WERI-Rb-1 (cell line): ENCODE measurements around the gene EVX2.

ENCODE experiments used
- DNase-seq: peaks from one replicate; pipeline ENCODE4 v3.0.0-alpha.2; 2020
- H3K27ac ChIP-seq: fragments of 250-450 bp; sonication (Bioruptor Pico); 2 replicates; pipeline ENCODE4 v1.5.1; 2020; ENCODE audit warnings: mild to moderate bottlenecking, moderate library complexity
- H3K27me3 ChIP-seq: fragments of 250-450 bp; sonication (Bioruptor Pico); 2 replicates; pipeline ENCODE4 v1.5.1; 2021; ENCODE audit warnings: mild to moderate bottlenecking, low read depth, moderate library complexity; ENCODE audit not compliant: insufficient read depth, severe bottlenecking
- H3K36me3 ChIP-seq: fragments of 250-450 bp; sonication (Bioruptor Pico); 2 replicates; pipeline ENCODE4 v1.5.1; 2020; ENCODE audit warnings: mild to moderate bottlenecking, moderate library complexity
- H3K4me3 ChIP-seq: 2 replicates; pipeline ENCODE4 v1.5.1; 2011; ENCODE audit warnings: low read depth, mild to moderate bottlenecking, control low read depth, low read length
- H3K9me3 ChIP-seq: fragments of 250-450 bp; sonication (Bioruptor Pico); 2 replicates; pipeline ENCODE4 v1.5.1; 2021; ENCODE audit warnings: mild to moderate bottlenecking, moderate library complexity; ENCODE audit not compliant: severe bottlenecking
- CTCF ChIP-seq: IDR thresholded peaks from 2 replicates; pipeline ENCODE4 v1.5.1; 2011; ENCODE audit warnings: low read depth, mild to moderate bottlenecking, control low read depth, inconsistent platforms, low read length

The EVX2 gene

DNA sequence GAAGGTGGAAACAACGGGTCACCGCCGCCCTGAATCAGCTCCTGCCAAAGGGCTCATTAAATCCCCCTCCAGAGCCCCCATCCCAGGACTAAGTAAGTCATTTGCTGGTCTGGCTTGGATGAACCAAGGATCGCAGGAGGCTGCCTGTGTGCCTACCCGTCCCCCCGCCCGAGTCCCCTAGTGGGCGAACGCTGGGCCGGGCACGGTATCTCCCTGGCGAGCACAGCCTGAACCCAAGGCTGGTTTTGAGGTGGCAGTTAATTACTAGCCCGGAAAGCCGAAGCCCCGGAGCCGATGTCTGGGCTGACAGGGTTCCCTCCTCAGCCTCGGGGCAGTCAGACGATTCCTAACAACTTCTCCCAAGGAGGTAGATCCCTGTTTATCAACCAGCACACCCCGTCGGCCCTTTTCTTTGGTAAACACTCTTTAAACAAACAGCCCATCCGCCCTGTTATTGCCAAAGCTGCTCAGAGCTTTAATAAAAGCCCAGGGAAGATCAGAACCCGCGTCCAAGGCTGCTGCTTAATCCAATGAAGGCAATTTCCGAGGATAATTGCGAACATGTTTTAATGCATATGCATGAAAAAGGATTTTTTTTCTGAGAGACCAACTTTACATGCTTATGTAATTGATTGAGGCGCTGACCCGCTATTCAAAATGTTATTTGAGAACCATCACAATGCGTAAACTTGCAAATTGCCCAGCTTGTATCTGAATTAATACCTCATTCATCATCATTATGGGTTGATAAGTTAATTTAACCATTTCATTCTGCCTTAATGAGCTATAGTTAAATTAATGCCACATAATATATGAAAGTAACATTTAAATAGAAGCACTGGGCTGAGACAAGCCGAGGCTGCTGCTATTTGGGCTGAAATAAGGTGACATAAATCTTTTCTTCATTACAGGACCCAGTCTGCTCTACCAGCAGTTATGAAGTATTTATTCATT, 10.5 kb downstream of the EVX2 start:
- Histone ChIP-seq H3K9me3 (peaks cover 2% of the 10 kb centered on the region), H3K27me3 (peaks cover 48% of the 10 kb centered on the region), H3K36me3 (no peaks in the 10 kb centered on the region), H3K4me3 (no peak overlapping the region), H3K27ac (no peak overlapping the region)
- TF ChIP-seq CTCF = no peak
- DNase-seq = no peak

DNA sequence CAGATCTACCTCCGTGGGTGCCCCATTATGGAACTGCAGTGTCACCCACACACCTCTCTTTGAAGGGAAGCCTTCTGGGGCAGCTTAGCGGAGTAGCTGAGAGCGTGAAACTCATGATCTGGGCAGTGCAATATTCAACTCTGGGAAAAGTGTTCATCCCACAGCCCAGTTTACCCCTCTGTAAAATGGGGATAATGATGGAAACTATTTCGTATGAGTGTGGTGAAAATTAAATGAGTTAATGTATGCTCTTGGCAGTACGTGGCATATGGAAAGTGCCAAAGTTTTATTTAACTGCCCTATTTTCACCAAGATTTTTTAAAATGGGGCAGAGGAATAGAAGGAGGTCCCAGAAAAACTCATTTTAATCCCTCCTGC, 11.5 kb downstream of the EVX2 start:
- Histone ChIP-seq H3K27me3 (peaks cover 52% of the 10 kb centered on the region), H3K4me3 (no peak overlapping the region)

DNA sequence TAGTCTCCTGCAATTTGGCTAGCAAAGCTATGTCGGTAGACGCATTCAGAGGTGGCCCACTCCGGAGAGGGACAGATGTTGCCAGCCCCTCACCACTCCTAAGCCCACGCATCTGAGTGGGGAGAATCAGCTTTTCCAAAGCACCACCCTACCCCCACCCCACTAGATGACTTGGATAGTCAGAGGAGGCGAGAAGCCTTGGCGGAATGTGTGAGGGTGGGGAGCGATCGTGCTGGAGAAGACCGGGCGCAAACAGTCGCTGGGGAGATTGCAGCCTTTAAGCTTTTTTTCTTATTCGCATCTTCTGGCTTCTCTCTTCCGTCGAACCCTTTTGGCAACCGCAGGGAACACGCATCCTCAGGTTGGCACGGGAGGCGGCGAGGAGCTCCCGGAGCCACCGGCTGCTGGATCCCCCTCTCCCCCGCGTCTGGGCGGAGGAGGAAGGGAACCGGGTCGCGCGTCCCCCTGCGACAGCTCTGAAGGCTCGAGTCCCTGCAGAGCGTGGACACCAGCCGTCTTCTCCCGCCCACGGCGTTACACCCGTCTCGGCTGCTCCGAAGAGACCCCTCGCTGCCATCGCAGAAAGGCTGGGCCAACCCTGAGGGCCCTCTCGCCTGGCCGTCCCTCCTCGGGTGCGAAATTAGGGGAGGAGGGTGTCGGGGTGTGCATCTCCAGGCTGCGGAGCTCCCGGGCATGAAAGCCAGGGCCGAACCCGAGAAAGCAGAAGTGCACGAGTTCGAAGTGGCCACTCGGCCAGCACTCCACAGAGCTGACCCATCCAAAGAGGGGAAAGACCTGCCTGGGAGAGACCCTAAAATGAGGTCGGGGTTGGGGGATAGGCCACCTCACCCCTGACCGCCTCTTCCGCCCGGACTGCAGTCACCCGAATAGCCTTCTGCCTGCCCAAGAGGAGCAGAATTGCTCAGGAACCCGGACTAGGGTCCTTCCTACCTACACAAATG, 12.2 kb downstream of the EVX2 start:
- TF ChIP-seq CTCF = no peak
- Histone ChIP-seq H3K9me3 (peaks cover 12% of the 10 kb centered on the region), H3K4me3 (no peak overlapping the region), H3K36me3 (no peaks in the 10 kb centered on the region), H3K27ac (no peak overlapping the region), H3K27me3 (peaks cover 49% of the 10 kb centered on the region)
- DNase-seq = no peak

More for the DNA sequence above, 11.5 kb downstream of the EVX2 start:
- H3K27ac ChIP-seq = no peak overlapping the region
- DNase-seq = no peak
- TF ChIP-seq CTCF = no peak
- H3K9me3 ChIP-seq = peaks cover 9% of the 10 kb centered on the region
- no peaks in the 10 kb centered on the region for H3K36me3 ChIP-seq

DNA sequence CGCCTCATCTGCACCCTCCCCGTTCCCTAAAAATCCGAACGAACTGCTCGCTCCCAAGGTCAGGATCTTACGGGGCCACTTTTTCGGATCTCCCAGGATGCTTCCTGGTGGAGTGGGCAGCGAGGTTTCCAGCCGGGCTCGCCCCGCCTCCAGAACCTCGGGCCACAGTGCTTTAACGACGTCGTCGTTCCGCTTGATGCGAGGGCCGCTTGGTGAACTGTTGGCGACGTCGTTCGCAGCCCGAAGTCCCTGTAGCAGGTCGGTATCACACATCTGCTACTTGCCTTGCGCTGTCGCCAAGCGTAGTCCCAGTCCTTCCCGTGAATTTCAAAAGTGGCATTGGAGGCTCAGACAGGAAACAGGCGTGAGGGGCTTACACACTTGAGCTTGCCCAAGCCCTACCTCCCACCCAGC, 15.3 kb downstream of the EVX2 start:
- Histone ChIP-seq H3K9me3 (peaks cover 12% of the 10 kb centered on the region), H3K27ac (no peak overlapping the region), H3K27me3 (peaks cover 25% of the 10 kb centered on the region), H3K36me3 (no peaks in the 10 kb centered on the region), H3K4me3 (no peak overlapping the region)
- TF ChIP-seq CTCF = no peak
- no peak for DNase-seq

- TF ChIP-seq CTCF = no peak
- Histone ChIP-seq H3K27ac (no peak overlapping the region), H3K27me3 (peaks cover 19% of the 10 kb centered on the region), H3K4me3 (no peak overlapping the region), H3K36me3 (no peaks in the 10 kb centered on the region), H3K9me3 (peaks cover 12% of the 10 kb centered on the region)
- no peak for DNase-seq
These were observed 16.0 kb downstream of the EVX2 start for GRCh38 chr2:176067589-176068418.
